Measurements from ENCODE around the gene CNTNAP2. TPM values are rescaled to one million over a fixed set of nuclear protein-coding genes. Genes with fewer than 3 reads are reported as not detected.

Gene CNTNAP2
- total and polyA plus RNA-seq, 9 donors: 8.3 to 18.8 (median 10.4) TPM

- Histone ChIP-seq H3K4me3 (ENCODE audit: low read length) (no peak overlapping the region), H3K4me1 (ENCODE audit: control insufficient read depth, insufficient read depth, low read length) (no peaks in the 10 kb centered on the region), H3K9me3 (replicated peaks; ENCODE audit: control insufficient read depth, low read depth, low read length) (no peaks in the 10 kb centered on the region), H3K27me3 (ENCODE audit: control insufficient read depth, insufficient read depth, low read length) (no peaks in the 10 kb centered on the region), H3K27ac (ENCODE audit: low read length) (no peak overlapping the region), H3K36me3 (ENCODE audit: control insufficient read depth, insufficient read depth, low read length) (no peaks in the 10 kb centered on the region)
- DNase-seq: no peak
- WGBS (ENCODE audit: insufficient coverage): 94% methylated on average over 2 of the region's 3 CpGs
Measured at GRCh38 chr7:146713934-146714333, 597.3 kb downstream of the CNTNAP2 start.

DNA sequence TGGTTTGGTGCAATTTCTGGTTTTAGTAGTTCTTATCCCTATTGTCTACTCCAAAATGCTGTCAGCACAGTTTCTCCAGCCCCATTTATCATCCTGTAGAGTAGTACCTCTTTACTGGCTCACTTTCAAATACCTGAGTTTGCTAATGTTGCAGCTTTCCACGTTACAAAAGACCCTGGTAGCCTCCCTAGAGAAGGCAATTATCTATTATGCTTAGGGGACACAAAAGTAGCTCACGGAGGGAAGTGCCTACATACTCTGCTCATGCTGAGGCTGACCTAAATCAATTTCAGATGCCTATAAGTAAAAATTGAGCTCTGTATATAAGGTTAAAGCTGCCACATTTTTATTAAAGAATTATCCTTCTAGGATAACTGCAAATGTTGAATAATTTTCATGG is 603.6 kb downstream of the CNTNAP2 start:
- Histone ChIP-seq H3K36me3 (ENCODE audit: control insufficient read depth, insufficient read depth, low read length) (no peaks in the 10 kb centered on the region), H3K27ac (ENCODE audit: low read length) (no peak overlapping the region), H3K4me1 (ENCODE audit: control insufficient read depth, insufficient read depth, low read length) (no peaks in the 10 kb centered on the region), H3K4me3 (ENCODE audit: low read length) (no peak overlapping the region), H3K9me3 (replicated peaks; ENCODE audit: control insufficient read depth, low read depth, low read length) (no peaks in the 10 kb centered on the region), H3K27me3 (ENCODE audit: control insufficient read depth, insufficient read depth, low read length) (no peaks in the 10 kb centered on the region)
- no peak for DNase-seq
- WGBS (ENCODE audit: insufficient coverage): no CpG with 5 or more reads among the region's 2 CpGs

- Histone ChIP-seq H3K9me3 (replicated peaks; ENCODE audit: control insufficient read depth, low read depth, low read length) (no peaks in the 10 kb centered on the region), H3K4me1 (ENCODE audit: control insufficient read depth, insufficient read depth, low read length) (no peaks in the 10 kb centered on the region), H3K4me3 (ENCODE audit: low read length) (no peak overlapping the region), H3K27ac (ENCODE audit: low read length) (no peak overlapping the region), H3K27me3 (ENCODE audit: control insufficient read depth, insufficient read depth, low read length) (no peaks in the 10 kb centered on the region), H3K36me3 (ENCODE audit: control insufficient read depth, insufficient read depth, low read length) (no peaks in the 10 kb centered on the region)
- WGBS (ENCODE audit: insufficient coverage): no CpG with 5 or more reads among the region's 1 CpG
- DNase-seq: no peak
Measured at GRCh38 chr7:146722986-146723385, 606.4 kb downstream of the CNTNAP2 start.

DNA sequence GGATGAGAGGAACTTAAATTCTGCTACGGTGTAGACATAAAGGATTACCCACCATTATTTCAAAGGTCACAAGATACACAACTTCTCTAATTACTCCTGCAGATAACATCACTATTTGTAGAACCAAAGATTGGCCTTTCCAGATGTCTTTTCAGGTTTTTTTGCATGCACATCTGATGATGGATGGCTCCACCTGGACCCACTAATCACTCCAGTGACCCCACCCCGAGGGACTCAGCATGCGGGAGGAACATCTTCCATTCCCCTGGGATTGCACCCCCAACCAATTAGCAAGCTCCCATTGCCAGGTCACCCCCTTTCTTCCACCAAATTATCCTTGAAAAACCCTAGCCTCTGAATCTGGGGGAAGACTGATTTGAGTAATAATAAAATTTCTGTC is 608.9 kb downstream of the CNTNAP2 start:
- H3K4me3 ChIP-seq (ENCODE audit: low read length): no peak overlapping the region
- DNase-seq: no peak

DNA sequence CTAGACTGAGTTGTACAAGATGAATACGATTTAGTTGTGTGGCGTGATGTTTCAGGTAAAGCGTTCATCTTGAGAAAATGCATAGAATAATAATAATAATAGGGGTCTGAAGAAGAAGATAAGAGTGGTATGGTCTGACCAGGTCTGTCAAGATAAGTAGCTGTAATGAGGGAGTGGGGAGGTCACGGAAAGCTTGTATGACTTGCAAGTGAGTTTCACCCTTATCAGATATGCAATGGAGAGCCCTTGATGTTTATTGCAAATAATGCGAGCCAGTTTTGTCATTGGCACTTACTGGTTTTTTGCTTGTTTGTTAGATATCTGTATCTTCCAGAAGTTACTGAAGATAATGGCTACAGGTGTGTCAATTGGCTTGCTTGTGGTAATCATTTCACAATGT is 611.5 kb downstream of the CNTNAP2 start:
- 96% methylated on average over 4 of the region's 5 CpGs for WGBS (ENCODE audit: insufficient coverage)
- no peak for DNase-seq
- no peaks in the 10 kb centered on the region for H3K27me3 ChIP-seq (ENCODE audit: control insufficient read depth, insufficient read depth, low read length)
- no peaks in the 10 kb centered on the region for H3K4me1 ChIP-seq (ENCODE audit: control insufficient read depth, insufficient read depth, low read length)
- H3K27ac ChIP-seq (ENCODE audit: low read length): no peak overlapping the region
- H3K9me3 ChIP-seq (replicated peaks; ENCODE audit: control insufficient read depth, low read depth, low read length): no peaks in the 10 kb centered on the region
- H3K4me3 ChIP-seq (ENCODE audit: low read length): no peak overlapping the region
- no peaks in the 10 kb centered on the region for H3K36me3 ChIP-seq (ENCODE audit: control insufficient read depth, insufficient read depth, low read length)

More for the DNA sequence above, 608.9 kb downstream of the CNTNAP2 start:
- no peaks in the 10 kb centered on the region for H3K36me3 ChIP-seq (ENCODE audit: control insufficient read depth, insufficient read depth, low read length)
- no peak overlapping the region for H3K27ac ChIP-seq (ENCODE audit: low read length)
- WGBS (ENCODE audit: insufficient coverage): 70% methylated on average over 2 of the region's 3 CpGs
- H3K4me1 ChIP-seq (ENCODE audit: control insufficient read depth, insufficient read depth, low read length): no peaks in the 10 kb centered on the region
- no peaks in the 10 kb centered on the region for H3K27me3 ChIP-seq (ENCODE audit: control insufficient read depth, insufficient read depth, low read length)
- no peaks in the 10 kb centered on the region for H3K9me3 ChIP-seq (replicated peaks; ENCODE audit: control insufficient read depth, low read depth, low read length)

- Histone ChIP-seq H3K36me3 (ENCODE audit: control insufficient read depth, insufficient read depth, low read length) (no peaks in the 10 kb centered on the region), H3K27ac (ENCODE audit: low read length) (no peak overlapping the region), H3K9me3 (replicated peaks; ENCODE audit: control insufficient read depth, low read depth, low read length) (no peaks in the 10 kb centered on the region), H3K27me3 (ENCODE audit: control insufficient read depth, insufficient read depth, low read length) (no peaks in the 10 kb centered on the region), H3K4me1 (ENCODE audit: control insufficient read depth, insufficient read depth, low read length) (no peaks in the 10 kb centered on the region), H3K4me3 (ENCODE audit: low read length) (no peak overlapping the region)
- WGBS (ENCODE audit: insufficient coverage): no CpG with 5 or more reads among the region's 4 CpGs
- DNase-seq: no peak
Measured at GRCh38 chr7:146728611-146729010, 612.0 kb downstream of the CNTNAP2 start.

GRCh38 chr7:146731185-146731584 is 614.6 kb downstream of the CNTNAP2 start:
- H3K4me1 ChIP-seq (ENCODE audit: control insufficient read depth, insufficient read depth, low read length): no peaks in the 10 kb centered on the region
- no peaks in the 10 kb centered on the region for H3K36me3 ChIP-seq (ENCODE audit: control insufficient read depth, insufficient read depth, low read length)
- H3K4me3 ChIP-seq (ENCODE audit: low read length): no peak overlapping the region
- no peaks in the 10 kb centered on the region for H3K9me3 ChIP-seq (replicated peaks; ENCODE audit: control insufficient read depth, low read depth, low read length)
- WGBS (ENCODE audit: insufficient coverage): 80% methylated on average over 1 of the region's 4 CpGs
- H3K27ac ChIP-seq (ENCODE audit: low read length): no peak overlapping the region
- DNase-seq: no peak
- H3K27me3 ChIP-seq (ENCODE audit: control insufficient read depth, insufficient read depth, low read length): no peaks in the 10 kb centered on the region

DNA sequence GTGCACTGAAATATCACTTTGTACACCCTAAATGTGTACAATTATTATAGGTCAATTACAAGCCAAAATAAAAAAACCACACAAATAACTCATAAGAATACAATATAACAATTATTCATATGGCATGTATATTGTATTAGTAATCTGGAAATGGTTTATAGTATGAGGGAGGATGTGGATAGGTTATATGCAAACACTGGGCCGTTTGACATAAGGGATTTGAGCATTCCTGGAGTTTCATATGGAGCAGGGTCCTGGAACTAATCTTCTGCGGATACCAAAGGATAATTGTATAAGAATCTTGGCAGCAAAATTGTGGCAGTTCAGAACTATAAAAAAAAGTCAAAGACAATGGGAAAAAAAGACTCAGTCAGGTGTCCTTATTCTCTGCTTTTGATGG is 619.4 kb downstream of the CNTNAP2 start:
- Histone ChIP-seq H3K4me3 (ENCODE audit: low read length) (no peak overlapping the region), H3K36me3 (ENCODE audit: control insufficient read depth, insufficient read depth, low read length) (no peaks in the 10 kb centered on the region), H3K27me3 (ENCODE audit: control insufficient read depth, insufficient read depth, low read length) (no peaks in the 10 kb centered on the region), H3K9me3 (replicated peaks; ENCODE audit: control insufficient read depth, low read depth, low read length) (peaks cover 7% of the 10 kb centered on the region), H3K27ac (ENCODE audit: low read length) (no peak overlapping the region), H3K4me1 (ENCODE audit: control insufficient read depth, insufficient read depth, low read length) (no peaks in the 10 kb centered on the region)
- no peak for DNase-seq
- WGBS (ENCODE audit: insufficient coverage): 55% methylated on average over 2 of the region's 2 CpGs

GRCh38 chr7:146736446-146737190 is 620.0 kb downstream of the CNTNAP2 start:
- H3K27me3 ChIP-seq (ENCODE audit: control insufficient read depth, insufficient read depth, low read length): no peaks in the 10 kb centered on the region
- no peaks in the 10 kb centered on the region for H3K36me3 ChIP-seq (ENCODE audit: control insufficient read depth, insufficient read depth, low read length)
- H3K27ac ChIP-seq (ENCODE audit: low read length): no peak overlapping the region
- no CpG with 5 or more reads among the region's 5 CpGs for WGBS (ENCODE audit: insufficient coverage)
- peaks cover 7% of the 10 kb centered on the region for H3K9me3 ChIP-seq (replicated peaks; ENCODE audit: control insufficient read depth, low read depth, low read length)
- no peaks in the 10 kb centered on the region for H3K4me1 ChIP-seq (ENCODE audit: control insufficient read depth, insufficient read depth, low read length)
- H3K4me3 ChIP-seq (ENCODE audit: low read length): no peak overlapping the region
- DNase-seq: no peak

GRCh38 chr7:146740039-146740438 is 623.4 kb downstream of the CNTNAP2 start:
- WGBS (ENCODE audit: insufficient coverage): no CpG with 5 or more reads among the region's 1 CpG
- Histone ChIP-seq H3K27me3 (ENCODE audit: control insufficient read depth, insufficient read depth, low read length) (no peaks in the 10 kb centered on the region), H3K27ac (ENCODE audit: low read length) (no peak overlapping the region), H3K4me3 (ENCODE audit: low read length) (no peak overlapping the region), H3K4me1 (ENCODE audit: control insufficient read depth, insufficient read depth, low read length) (no peaks in the 10 kb centered on the region), H3K36me3 (ENCODE audit: control insufficient read depth, insufficient read depth, low read length) (no peaks in the 10 kb centered on the region), H3K9me3 (replicated peaks; ENCODE audit: control insufficient read depth, low read depth, low read length) (peaks cover 7% of the 10 kb centered on the region)
- DNase-seq: no peak

DNA sequence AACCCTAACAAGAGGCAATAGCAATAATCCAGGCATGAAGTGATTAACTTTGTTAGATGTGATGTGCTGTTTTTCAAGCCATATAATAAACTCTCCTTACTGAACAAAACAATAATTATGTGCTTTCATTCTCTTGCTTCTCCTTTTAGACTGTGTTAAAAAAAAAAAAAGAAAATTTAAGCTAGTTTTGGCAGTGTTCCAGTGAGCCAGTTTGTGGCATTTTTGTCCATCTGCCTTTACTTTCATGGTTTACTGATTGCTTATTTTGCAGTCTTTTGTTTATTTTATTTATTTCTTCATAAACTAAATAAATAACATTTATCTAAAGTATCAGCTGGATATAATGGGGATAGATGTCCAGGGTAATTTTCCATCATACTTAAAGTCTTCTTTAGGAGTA is 625.3 kb downstream of the CNTNAP2 start:
- Histone ChIP-seq H3K36me3 (ENCODE audit: control insufficient read depth, insufficient read depth, low read length) (no peaks in the 10 kb centered on the region), H3K9me3 (replicated peaks; ENCODE audit: control insufficient read depth, low read depth, low read length) (peaks cover 7% of the 10 kb centered on the region)

More for the DNA sequence above, 625.3 kb downstream of the CNTNAP2 start:
- Histone ChIP-seq H3K4me1 (ENCODE audit: control insufficient read depth, insufficient read depth, low read length) (no peaks in the 10 kb centered on the region), H3K27me3 (ENCODE audit: control insufficient read depth, insufficient read depth, low read length) (no peaks in the 10 kb centered on the region), H3K27ac (ENCODE audit: low read length) (no peak overlapping the region), H3K4me3 (ENCODE audit: low read length) (no peak overlapping the region)
- DNase-seq: no peak
